ENCODE measurements around the gene TBC1D14. TPM values are rescaled to one million over a fixed set of nuclear protein-coding genes. Genes with fewer than 3 reads are reported as not detected.

Gene TBC1D14
- total and polyA plus RNA-seq, 2 of the 4 experiments (the other 2 are of a cell fraction): 31.7 to 40.7 TPM

GRCh38 chr4:6996481-6996880 lies 86.9 kb downstream of the TBC1D14 start:
- Histone ChIP-seq H4K20me1 (ENCODE audit: insufficient read depth, low read length) (peaks cover 18% of the 10 kb centered on the region), H2BK20ac (ENCODE audit: low read depth, low read length) (no peak overlapping the region), H3K4me3 (ENCODE audit: insufficient read depth, low read depth, low read length) (no peak overlapping the region), H3K9me3 (ENCODE audit: control insufficient read depth, insufficient read depth, low read length) (no peaks in the 10 kb centered on the region), H3K18ac (ENCODE audit: low read depth, low read length) (no peak overlapping the region), H3K9ac (ENCODE audit: low read depth, low read length) (no peak overlapping the region), H2AK5ac (ENCODE audit: low read depth, low read length) (no peak overlapping the region), H4K91ac (ENCODE audit: insufficient read depth, low read depth, low read length) (no peak overlapping the region), H3K4ac (ENCODE audit: low read depth, low read length) (no peak overlapping the region), H3K36me3 (ENCODE audit: control insufficient read depth, insufficient read depth, low read length) (peaks cover 41% of the 10 kb centered on the region), H3K27ac (ENCODE audit: insufficient read depth, low read length) (no peak overlapping the region), H3K4me1 (ENCODE audit: control insufficient read depth, insufficient read depth, low read length) (peaks cover 7% of the 10 kb centered on the region), H3K9me1 (ENCODE audit: insufficient read depth, low read length) (peaks cover 10% of the 10 kb centered on the region), H2AFZ (replicated peaks; ENCODE audit: low read length, poor library complexity) (no peak overlapping the region), H2BK15ac (ENCODE audit: low read depth, low read length) (no peak overlapping the region), H2BK5ac (ENCODE audit: low read depth, low read length, poor library complexity, severe bottlenecking) (no peak overlapping the region), H4K8ac (ENCODE audit: low read depth in 2 of 2, low read length in 2 of 2) (no peak overlapping the region), H3K23ac (ENCODE audit: low read depth, low read length) (no peak overlapping the region), H3K79me1 (ENCODE audit: low read depth in 1 of 2, low read length in 2 of 2) (peaks cover 20 to 37% of the 10 kb centered on the region in 2 experiments), H3K14ac (replicated peaks; ENCODE audit: low read depth, low read length) (no peak overlapping the region), H3K4me2 (ENCODE audit: low read depth, low read length) (no peak overlapping the region), H3K27me3 (ENCODE audit: control insufficient read depth, insufficient read depth, low read length) (no peaks in the 10 kb centered on the region), H2AK9ac (replicated peaks; ENCODE audit: low read depth, low read length, poor library complexity) (no peak overlapping the region), H4K5ac (ENCODE audit: low read depth, low read length) (no peak overlapping the region), H3K56ac (ENCODE audit: extremely low read depth, insufficient read depth, low read length) (no peak overlapping the region), H2BK120ac (ENCODE audit: low read depth, low read length) (no peak overlapping the region)
- TF ChIP-seq, protein P1, sequence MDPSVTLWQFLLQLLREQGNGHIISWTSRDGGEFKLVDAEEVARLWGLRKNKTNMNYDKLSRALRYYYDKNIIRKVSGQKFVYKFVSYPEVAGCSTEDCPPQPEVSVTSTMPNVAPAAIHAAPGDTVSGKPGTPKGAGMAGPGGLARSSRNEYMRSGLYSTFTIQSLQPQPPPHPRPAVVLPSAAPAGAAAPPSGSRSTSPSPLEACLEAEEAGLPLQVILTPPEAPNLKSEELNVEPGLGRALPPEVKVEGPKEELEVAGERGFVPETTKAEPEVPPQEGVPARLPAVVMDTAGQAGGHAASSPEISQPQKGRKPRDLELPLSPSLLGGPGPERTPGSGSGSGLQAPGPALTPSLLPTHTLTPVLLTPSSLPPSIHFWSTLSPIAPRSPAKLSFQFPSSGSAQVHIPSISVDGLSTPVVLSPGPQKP (IDR thresholded peaks at IDR 0.05; ENCODE audit: borderline replicate concordance, low read depth, low read length): no peak
- TF ChIP-seq MXI1 (IDR thresholded peaks at IDR 0.05; ENCODE audit: borderline replicate concordance, low read depth, low read length) (no peak), MAZ (IDR thresholded peaks at IDR 0.05; ENCODE audit: borderline replicate concordance, low read depth, low read length) (no peak), NFE2L2 (IDR thresholded peaks at IDR 0.05; ENCODE audit: low read depth, low read length) (no peak), POLR2A (IDR thresholded peaks at IDR 0.05; ENCODE audit: low read depth, low read length) (no peak), CHD1 (IDR thresholded peaks at IDR 0.05; ENCODE audit: low read depth, low read length) (no peak), CEBPB (IDR thresholded peaks at IDR 0.05; ENCODE audit: low read depth, low read length) (no peak), RFX5 (IDR thresholded peaks at IDR 0.05; ENCODE audit: low read depth, low read length) (no peak)
- TF ChIP-seq, protein P2, sequence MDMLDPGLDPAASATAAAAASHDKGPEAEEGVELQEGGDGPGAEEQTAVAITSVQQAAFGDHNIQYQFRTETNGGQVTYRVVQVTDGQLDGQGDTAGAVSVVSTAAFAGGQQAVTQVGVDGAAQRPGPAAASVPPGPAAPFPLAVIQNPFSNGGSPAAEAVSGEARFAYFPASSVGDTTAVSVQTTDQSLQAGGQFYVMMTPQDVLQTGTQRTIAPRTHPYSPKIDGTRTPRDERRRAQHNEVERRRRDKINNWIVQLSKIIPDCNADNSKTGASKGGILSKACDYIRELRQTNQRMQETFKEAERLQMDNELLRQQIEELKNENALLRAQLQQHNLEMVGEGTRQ (IDR thresholded peaks at IDR 0.05; ENCODE audit: low read depth, low read length): no peak
- intact Hi-C loops (cut with micrococcal nuclease) (no loop called here), in situ Hi-C loops (cut with MboI; ENCODE audit: low sequenced_read_pairs) (no loop called here), dilution Hi-C loops (cut with HindIII; ENCODE audit: low sequenced_read_pairs, unreplicated experiment) (no loop called here)
- ChIA-PET POLR2A (ENCODE audit: unreplicated experiment) (interaction anchor here (0.6 kb wide), 1 partner anchor 47 kb away, joined by 4 read pairs; the partner anchor contains the start of gene TADA2B), CTCF (no interaction called here)
- no TSS peak for BruUV-seq (replicated peaks)
- DNase-seq (no peak), ATAC-seq (ENCODE audit: low read depth) (no peak)
- whole genome bisulfite sequencing, 2 experiments (ENCODE audit: extremely low coverage in 2 of 2, insufficient read length in 1 of 2): no CpG with 5 or more reads among the region's 12 CpGs
